Natural killer cell (primary cell): ENCODE data around the gene ANGEL2. TPM values are rescaled to one million over a fixed set of nuclear protein-coding genes. Genes with fewer than 3 reads are reported as not detected.

Experiments used
- ATAC-seq, 3 donors: fragments of 150-1000 bp in 2 of 3; fragments of 200-7000 bp in 1 of 3; cut with Tn5 transposase; 1 replicate in 1 of 3; 2 replicates in 2 of 3; pipeline ENCODE4 v1.10.0; 2021; ENCODE audit warnings: mild to moderate bottlenecking in 2 of 3, moderate library complexity in 2 of 3
- DNase-seq, 2 donors: peaks; one replicate each; pipeline versions ENCODE4 v3.0.0 to v3.0.0-alpha.2; 2013 to 2021; ENCODE audit warnings: mixed read lengths in 1 of 2
- H3K27ac ChIP-seq: one replicate; pipeline ENCODE4 v1.5.1; 2013; ENCODE audit warnings: mild to moderate bottlenecking, low read length
- H3K27me3 ChIP-seq: one replicate; pipeline ENCODE4 v1.6.1; 2013; ENCODE audit warnings: low read length; ENCODE audit not compliant: control insufficient read depth, insufficient read depth
- H3K36me3 ChIP-seq: one replicate; pipeline ENCODE4 v1.6.1; 2013; ENCODE audit warnings: low read length; ENCODE audit not compliant: control insufficient read depth, insufficient read depth
- H3K4me1 ChIP-seq: one replicate; pipeline ENCODE4 v1.6.1; 2013; ENCODE audit warnings: low read length; ENCODE audit not compliant: control insufficient read depth, insufficient read depth
- H3K4me3 ChIP-seq: one replicate; pipeline ENCODE4 v1.5.1; 2013; ENCODE audit warnings: low read length
- H3K9me3 ChIP-seq: one replicate; pipeline ENCODE4 v1.6.1; 2013; ENCODE audit warnings: low read length; ENCODE audit not compliant: control insufficient read depth, insufficient read depth
- H3K27ac Mint-ChIP-seq, 2 donors: one replicate each; pipeline ENCODE4 v1.8.0; 2022; ENCODE audit warnings: mild to moderate bottlenecking in 2 of 2, mixed read lengths in 2 of 2, moderate library complexity in 1 of 2
- H3K27me3 Mint-ChIP-seq, 2 donors: one replicate each; pipeline ENCODE4 v1.8.0; 2022; ENCODE audit warnings: low read depth in 2 of 2, mixed read lengths in 2 of 2
- H3K36me3 Mint-ChIP-seq: one replicate; pipeline ENCODE4 v1.8.0; 2022; ENCODE audit warnings: mixed read lengths
- H3K4me1 Mint-ChIP-seq, 2 donors: one replicate each; pipeline ENCODE4 v1.8.0; 2022; ENCODE audit warnings: mixed read lengths in 2 of 2
- H3K4me3 Mint-ChIP-seq: one replicate; pipeline ENCODE4 v1.8.0; 2022; ENCODE audit warnings: mild to moderate bottlenecking, moderate library complexity, mixed read lengths
- H3K9me3 Mint-ChIP-seq, 2 donors: one replicate each; pipeline ENCODE4 v1.8.0; 2022; ENCODE audit warnings: mixed read lengths in 2 of 2
- CTCF ChIP-seq: fragments of 200-600 bp; IDR thresholded peaks from one replicate; pipeline ENCODE4 v1.8.0; 2022; ENCODE audit warnings: antibody characterized with exemption
- WGBS: methylation state at CpG from one replicate; pipeline ENCODE4 v1.1.7; 2013; ENCODE audit warnings: missing lambda C conversion rate; ENCODE audit not compliant: insufficient coverage; 5-methylcytosine and 5-hydroxymethylcytosine counted together
- intact Hi-C: fragments of 100-400 bp; cut with micrococcal nuclease; formaldehyde crosslinking; loops from one replicate; pipeline ENCODE4 v1.14.2; 2022
- total RNA-seq, 4 donors: library from RNA; stranded (reverse); fragments of 120-200 nt in 1 of 4; gene quantifications; one replicate each; pipeline versions ENCODE4 v1.2.3 to v1.2.4, GENCODE V29; 2013 to 2022

Gene ANGEL2
- total RNA-seq, 3 donors from 2014 or later (not counting 1 experiment from before 2014, with no cell fraction given): 68.1 to 75.3 (median 72.1) TPM

- Histone ChIP-seq H3K27me3 (no peaks in the 10 kb centered on the region), H3K4me3 (no peak overlapping the region), H3K36me3 (no peaks in the 10 kb centered on the region), H3K27ac (no peak overlapping the region), H3K9me3 (no peaks in the 10 kb centered on the region), H3K4me1 (no peaks in the 10 kb centered on the region)
- H3K27me3 Mint-ChIP-seq: no peaks in the 10 kb centered on the region
- TF ChIP-seq CTCF: no peak
- H3K27ac Mint-ChIP-seq: peak overlapping the region in 1 of 2 donors; percentile 27
- H3K4me3 Mint-ChIP-seq: no peak overlapping the region
- 47% methylated on average over 12 of the region's 13 CpGs for WGBS
- H3K4me1 Mint-ChIP-seq: peaks cover 6 to 7% of the 10 kb centered on the region in 2 donors
- ATAC-seq (peak in 2 of 3 donors; percentile 8 to 33), DNase-seq (no peak)
- H3K9me3 Mint-ChIP-seq: no peaks in the 10 kb centered on the region
- H3K36me3 Mint-ChIP-seq: no peaks in the 10 kb centered on the region
- intact Hi-C loops: no loop called here
Observed at GRCh38 chr1:212981571-212982328, 33.9 kb downstream of the ANGEL2 start.

- H3K36me3 ChIP-seq: no peaks in the 10 kb centered on the region
- Mint-ChIP-seq H3K36me3 (no peaks in the 10 kb centered on the region), H3K27ac (no peak overlapping the region), H3K27me3 (no peaks in the 10 kb centered on the region), H3K4me3 (no peak overlapping the region), H3K9me3 (no peaks in the 10 kb centered on the region), H3K4me1 (peaks cover 6 to 7% of the 10 kb centered on the region in 2 donors)
- H3K4me3 ChIP-seq: no peak overlapping the region
- no peaks in the 10 kb centered on the region for H3K4me1 ChIP-seq
- H3K27ac ChIP-seq: no peak overlapping the region
- H3K27me3 ChIP-seq: no peaks in the 10 kb centered on the region
- ATAC-seq (no peak), DNase-seq (no peak)
- intact Hi-C loops: no loop called here
- no peak for TF ChIP-seq CTCF
- 92% methylated on average over 11 of the region's 11 CpGs for WGBS
- no peaks in the 10 kb centered on the region for H3K9me3 ChIP-seq
Observed at GRCh38 chr1:212981025-212981495, 34.6 kb downstream of the ANGEL2 start.

GRCh38 chr1:212980123-212980785 is 35.4 kb downstream of the ANGEL2 start:
- Histone ChIP-seq H3K27me3 (no peaks in the 10 kb centered on the region), H3K27ac (no peak overlapping the region), H3K9me3 (no peaks in the 10 kb centered on the region), H3K4me3 (no peak overlapping the region), H3K4me1 (no peaks in the 10 kb centered on the region), H3K36me3 (no peaks in the 10 kb centered on the region)
- Mint-ChIP-seq H3K4me3 (no peak overlapping the region), H3K36me3 (no peaks in the 10 kb centered on the region), H3K4me1 (peaks cover 6 to 7% of the 10 kb centered on the region in 2 donors), H3K27me3 (no peaks in the 10 kb centered on the region), H3K27ac (no peak overlapping the region), H3K9me3 (no peaks in the 10 kb centered on the region)
- ATAC-seq (no peak), DNase-seq (no peak)
- TF ChIP-seq CTCF: no peak
- intact Hi-C loops: no loop called here
- 86% methylated on average over 7 of the region's 7 CpGs for WGBS
